Hematopoietic multipotent progenitor cell treated with erythropoietin and hydrocortisone succinate and interleukin-3 and kit ligand, for 6 days (in vitro differentiated cells): ENCODE results near the gene KCTD18.

Experiments used
- DNase-seq: peaks from one replicate; pipeline ENCODE4 v3.0.0-alpha.2; 2015

KCTD18 gene

DNA sequence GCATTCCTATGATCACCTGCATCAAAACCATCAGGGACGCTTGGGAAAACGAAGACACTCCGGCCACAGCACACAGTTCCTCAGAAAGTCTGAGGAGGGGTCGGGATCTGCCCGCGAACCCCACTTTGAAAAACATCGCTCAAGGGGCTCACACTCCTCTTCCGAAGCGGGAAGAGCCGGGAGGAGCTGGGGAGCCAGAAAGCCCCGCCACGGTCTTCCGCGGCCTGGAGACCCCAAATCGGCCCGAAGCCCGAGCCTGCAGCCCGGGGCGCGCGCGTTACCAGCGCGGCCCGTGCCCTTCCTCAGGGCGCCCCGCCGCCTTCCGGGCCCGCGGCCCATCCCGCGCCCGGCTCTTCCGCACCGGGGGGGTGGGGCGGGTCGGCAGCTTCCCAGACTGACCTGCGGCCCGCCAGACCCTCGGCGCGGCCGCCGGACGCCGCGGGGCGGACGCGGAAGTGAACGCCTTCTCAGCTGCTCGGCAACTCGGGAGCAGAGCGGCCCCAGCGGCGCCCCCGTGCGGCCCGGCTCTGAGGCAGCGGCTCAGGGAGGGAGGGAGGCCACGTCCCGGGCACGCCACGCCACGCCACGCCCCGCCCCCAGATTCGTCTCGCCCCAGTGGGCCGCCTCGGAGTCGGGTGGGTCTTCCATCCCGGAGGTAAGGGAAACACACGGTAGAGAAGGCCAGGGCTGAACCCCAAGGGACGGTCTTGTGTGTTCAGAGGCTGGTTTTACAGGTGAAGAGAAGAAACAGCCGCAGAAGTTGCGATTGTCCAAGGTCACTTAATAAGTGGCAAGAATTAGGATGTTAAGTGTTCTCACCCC, at the start of gene KCTD18:
KCTD18 (minus strand) TSS at position 457 of the 822 bp plus-strand sequence. CDS start 3,052 bp downstream, outside the sequence.
- peak; percentile 92 for DNase-seq

DNA sequence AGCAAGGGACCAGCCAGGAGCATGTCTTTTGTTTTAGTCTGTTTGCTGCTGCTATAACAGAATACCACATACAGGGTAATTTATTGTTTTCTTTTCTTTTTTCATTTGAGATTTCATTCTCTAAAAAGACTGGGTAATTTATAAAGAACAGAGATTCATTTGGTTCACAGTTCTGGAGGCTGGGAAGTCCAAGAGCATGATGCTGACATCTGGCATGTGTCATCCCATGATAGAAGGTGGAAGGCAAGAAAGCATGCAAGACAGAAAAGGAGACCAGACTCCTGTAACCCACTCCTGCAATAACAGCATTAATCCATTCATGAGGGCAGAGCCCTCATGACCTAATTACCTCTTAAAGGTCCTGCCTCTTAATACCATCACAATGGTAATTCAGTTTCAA, 30.9 kb upstream of the KCTD18 start:
- no peak for DNase-seq

DNA sequence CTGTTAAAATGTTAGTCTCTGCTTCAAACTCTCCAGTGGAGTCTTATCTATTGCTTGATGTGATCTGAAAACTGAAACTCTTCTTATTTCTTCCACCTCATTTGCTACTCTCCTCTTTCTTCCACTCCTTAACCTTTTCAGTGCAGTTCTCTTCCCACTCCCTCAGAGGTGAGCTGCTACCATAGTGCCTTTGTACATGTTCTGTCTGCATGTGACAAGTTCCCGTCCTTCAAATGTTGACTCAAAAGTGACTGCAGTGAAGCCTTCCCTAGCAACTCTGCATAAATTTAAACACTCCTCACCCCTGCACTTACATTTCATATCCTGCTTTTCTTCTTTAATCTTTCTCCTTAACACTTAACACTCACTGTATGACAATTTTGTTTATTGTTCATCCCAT, 28.3 kb upstream of the KCTD18 start:
- no peak for DNase-seq

DNA sequence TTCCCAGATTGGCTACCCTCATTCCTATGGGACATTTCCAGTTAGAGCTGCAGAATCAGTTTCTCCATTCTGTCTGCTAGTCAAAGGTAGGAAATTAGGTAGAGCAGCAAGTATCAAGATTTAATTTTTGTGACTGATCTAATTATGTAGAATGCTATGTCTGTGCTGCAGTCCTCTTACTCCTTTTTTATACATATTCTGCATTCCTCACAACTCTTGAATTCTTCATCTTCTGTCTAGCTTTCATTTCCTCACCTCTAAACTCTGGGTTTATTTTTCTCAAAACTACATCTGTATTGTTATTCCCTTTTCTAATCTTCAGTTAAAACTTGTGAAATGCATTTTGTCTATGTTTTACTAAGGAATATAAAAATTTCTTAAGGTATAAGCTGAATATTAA, 24.7 kb upstream of the KCTD18 start:
- no peak for DNase-seq

DNA sequence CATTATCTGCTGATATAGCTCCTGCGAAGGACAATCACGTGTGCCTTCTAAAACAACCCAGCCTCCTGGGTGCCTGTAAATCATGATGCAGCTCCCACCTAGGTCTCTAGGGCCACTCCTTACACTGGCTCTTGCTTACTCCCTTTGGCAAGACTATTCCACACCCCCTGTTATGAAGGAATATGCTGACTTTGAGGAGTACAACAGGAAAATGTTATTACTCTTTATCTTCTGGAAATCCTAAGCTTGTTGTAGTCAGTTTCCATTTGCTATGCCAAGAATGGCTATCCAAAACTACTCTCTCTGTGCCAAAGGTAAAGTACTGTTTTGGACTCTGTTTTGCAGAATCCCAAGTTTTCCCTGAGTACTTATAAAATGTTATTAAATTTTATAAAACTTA, 23.9 kb upstream of the KCTD18 start:
- DNase-seq, result no peak

DNA sequence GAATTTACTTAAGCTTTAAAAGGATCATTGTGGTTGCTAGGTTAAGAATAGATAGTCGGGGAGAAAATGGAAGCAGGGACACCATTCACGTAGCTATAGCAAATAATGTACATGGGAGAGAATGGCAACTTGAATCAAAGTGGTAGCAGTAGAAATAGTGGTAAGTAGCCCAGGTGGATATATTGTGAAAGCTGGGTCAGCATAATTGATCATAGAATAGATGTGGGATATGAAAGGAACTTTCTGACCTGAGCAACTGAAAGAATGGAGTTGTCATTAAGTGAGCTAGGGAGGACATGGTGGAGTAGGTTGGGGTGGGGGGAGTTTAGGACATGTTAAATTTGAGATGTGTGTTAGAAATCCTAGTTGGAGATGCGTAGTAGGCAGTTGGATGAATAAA, 18.4 kb upstream of the KCTD18 start:
- DNase-seq, result no peak

DNA sequence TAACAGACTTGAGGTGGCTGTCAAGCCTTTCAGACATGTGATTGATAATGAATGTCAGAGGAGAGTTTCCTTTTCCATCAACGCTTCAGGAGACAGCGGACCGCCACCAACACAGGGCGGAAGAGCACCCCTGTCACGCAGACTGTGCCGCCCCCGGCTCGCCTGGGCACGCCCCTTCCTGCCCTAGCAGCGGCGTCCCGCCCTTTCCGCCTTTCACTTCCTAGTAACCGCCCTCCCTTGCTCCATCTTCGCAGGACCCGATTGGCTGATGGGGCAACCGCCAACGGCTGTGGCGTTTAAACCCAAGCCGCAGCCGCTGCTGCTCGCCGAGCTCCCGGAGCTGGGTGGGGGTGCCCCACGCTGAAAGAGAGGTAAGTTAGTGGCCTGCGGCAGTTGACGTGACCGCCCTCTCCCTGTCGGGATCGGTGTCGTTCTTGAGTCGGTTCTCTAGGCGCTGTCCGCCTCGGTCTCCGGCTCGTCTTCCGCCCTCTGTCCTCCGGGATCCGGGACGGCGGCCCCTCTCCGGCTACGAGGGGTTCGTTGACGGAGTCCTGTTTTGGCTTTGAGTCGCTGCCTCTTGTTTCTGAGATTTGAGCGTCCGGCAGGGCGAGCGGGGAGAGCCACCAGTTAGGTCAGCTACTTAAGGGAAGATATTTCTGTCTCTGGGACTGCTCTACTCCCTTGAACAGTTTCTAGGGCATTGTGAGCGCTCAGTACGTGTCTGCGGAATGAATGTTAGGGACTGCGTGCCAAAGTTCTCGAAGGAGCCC, 16.2 kb upstream of the KCTD18 start, which contains the start of gene SGO2:
SGO2 (plus strand) TSS at position 326 of the 770 bp plus-strand sequence. CDS start 6,769 bp downstream, outside the sequence.
- DNase-seq, result peak; percentile 99

DNA sequence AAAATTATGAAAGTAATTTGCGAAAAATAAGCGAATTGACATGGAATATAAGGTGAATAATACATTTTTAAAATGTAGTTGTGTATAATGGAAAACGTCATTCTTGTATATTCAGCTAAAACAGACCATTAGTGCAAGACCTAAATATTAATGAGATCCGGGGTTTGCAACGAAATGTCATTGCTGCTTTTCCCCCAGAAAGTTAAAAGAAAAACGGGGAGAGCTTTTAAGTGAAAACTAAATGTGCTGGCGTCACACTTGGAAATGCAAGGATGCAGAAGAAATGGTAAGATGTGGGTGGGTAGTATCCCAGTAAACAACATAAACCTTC, 15.6 kb upstream of the KCTD18 start:
- no peak for DNase-seq

DNA sequence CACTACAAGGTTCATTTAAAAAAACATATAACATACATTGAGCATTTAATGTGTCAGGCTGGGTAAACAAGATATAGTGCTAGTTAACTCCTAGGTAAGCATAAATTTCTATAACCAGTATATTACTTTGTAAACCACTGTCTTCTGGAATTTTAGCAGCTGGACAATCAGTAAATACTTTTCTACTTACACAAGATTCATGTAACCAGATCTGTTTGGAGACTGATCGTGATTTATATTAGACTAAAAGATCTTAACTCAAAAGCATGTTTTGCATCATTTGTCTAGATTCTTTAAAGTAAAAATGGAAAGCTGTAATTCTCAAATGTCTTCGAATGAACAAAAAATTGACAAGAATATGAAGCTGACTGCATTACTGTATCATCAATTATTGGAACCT, 15.2 kb upstream of the KCTD18 start:
- DNase-seq, result no peak

DNA sequence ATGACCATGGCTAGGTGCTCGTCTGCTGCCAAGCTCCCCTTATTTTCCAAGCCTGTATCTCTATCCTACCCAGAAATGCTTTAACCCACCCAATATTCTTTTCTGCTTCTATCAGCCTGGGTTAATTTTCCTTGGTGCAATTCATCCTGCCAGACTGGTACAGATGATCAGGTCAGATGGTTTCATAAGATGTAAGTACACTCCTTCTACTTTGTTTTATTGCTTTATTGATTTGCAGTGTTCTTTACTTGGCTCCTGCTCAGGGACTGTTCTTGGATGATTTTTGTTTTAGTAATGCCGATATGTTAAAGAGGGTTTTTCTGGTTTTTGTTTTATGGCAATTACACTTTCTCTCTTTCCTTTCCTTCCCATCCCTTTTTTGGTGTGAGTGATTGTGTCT, 13.7 kb upstream of the KCTD18 start:
- no peak for DNase-seq

DNA sequence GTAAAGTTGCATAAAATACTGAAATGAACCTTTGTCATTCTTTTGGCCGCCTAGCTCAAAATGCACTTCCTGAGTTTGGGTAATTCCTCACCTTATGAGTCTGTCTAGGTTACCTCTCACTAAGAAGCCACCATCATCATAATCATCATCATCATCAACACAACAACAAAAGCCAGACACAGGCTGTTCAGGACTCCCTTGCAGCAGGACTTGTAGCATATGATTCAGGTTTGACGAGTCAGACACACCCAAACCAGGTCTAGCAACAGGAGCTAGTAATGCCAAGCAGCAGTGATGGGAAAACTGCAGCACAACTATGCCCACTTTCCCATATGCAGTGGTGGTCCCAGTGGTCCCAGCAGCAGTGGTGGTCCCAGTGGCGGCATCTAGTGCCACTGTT, 13.3 kb upstream of the KCTD18 start:
- DNase-seq, result no peak

DNA sequence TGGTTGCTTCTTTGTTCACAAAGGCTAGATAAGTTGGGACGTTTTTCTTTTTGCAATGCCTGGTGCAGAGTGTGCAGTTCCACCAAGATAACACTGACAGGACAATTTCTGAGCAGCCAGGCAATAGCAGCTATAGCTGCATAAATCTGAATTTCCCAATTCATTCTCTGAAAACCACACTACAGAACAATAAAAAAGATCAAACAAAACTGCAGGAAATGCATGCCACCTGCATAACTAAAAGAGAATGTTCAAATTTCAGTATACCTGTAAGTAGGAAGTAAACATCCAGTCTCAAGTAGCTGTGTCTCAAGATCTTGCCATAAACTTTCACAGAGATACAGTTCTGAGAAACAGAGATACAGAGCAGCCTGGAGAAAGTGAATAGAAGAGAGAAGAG, 5.3 kb upstream of the KCTD18 start:
- no peak for DNase-seq

DNA sequence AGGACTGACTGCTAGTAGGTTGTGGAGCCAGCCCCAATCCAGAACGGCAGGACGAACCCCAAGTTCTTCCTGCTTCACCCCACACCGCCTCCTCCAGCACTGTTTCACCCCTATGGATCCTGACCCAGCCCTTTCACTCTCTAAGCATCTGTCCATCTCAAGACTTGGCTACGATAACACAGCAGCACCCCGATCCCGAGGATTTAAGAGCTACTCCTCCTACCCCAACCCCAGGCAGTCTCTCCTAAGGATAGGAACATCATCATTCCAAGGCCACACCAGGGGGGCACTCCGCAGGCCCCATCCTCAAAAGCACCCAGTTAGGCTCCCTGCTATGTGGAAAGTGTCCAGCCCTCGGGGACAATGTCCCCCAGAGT, 645 bp downstream of the KCTD18 start:
- DNase-seq, result peak; percentile 48

DNA sequence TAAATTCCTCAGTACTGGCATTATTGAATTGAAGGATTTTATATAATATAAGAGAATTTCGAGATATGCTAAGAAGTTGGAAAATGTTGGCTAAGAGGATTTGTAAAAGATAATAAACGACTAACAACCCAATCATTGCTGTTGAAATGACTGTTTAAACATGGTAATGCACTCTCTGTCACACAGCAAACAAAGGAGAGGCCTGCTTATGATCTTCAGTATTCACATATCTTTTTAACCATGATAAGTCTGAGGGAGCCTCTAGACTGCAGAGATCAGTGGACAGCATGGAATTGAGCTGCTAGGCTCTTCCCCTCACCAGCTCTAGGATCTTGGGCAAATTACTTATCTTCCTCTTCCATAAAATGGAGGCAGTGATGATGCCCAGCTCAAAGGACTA, 2.7 kb downstream of the KCTD18 start:
- DNase-seq, result no peak

DNA sequence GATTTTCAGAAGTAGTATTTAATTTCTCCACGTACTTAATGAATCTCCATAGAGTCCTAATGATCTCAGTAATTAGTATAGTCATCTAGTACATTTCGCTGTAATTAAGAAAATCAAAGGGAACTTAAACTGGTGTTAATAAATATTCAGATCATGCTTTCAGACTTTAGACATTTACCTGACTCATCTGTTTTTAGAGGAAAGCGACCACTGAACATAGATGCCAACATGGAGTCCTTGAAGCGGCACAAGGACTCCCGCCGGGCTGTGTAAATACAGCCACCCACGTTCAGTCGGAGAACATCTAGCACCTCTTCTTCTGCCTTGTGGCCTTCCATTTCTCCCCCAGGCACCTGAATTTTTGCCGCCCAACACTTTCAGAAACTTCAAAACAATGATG, 3.2 kb downstream of the KCTD18 start:
- DNase-seq, result no peak

DNA sequence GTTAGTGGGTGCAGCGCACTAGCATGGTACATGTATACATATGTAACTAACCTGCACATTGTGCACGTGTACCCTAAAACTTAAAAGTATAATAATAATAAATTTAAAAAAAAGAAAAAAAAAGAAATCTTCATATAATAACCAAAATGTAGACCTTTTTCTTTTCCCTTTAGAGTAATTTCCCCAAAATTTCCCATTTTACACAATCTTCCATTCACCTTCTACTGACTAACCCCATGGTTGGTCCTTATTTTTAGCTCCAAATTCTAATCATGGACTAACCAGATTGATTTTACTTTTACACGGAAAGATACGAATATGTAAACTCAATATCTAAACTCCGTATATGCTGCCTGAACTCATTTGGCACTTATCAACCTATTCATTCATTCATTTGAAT, 7.7 kb downstream of the KCTD18 start:
- no peak for DNase-seq

DNA sequence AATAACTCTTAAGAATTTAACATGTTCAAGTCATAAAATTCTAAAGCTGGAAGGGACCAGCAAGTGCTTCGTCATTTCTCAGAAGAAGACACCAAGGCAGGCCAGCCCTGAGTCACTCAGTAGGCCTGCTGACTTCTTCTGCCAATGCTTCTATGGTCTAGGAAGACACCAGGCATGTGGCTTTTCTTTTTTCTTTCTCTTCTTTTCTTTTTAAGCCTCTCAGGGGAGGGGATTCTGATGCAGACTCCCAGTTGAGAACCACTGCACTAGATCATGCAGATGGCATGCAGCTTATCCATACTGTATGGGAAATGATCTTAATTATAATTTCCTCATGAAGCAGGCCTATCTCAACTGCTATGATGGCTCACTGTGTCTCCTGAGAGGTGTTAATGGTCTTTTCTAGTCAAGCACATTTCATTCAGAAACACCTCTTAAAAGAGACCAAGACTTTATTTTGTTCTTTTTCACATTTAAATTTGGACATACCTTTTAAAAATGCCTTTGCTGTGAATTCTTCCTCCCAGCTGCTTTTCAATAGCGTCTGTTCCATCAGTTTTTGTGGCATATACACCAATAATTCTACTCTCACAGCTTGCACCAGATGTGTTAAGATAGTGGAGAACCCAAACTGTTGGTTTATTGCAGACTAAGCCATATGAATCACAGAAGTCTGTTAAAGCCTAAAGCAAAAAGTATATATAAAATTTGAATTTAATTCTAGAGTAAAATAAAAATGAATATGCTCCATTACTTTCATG, 11.3 kb downstream of the KCTD18 start:
- no peak for DNase-seq

DNA sequence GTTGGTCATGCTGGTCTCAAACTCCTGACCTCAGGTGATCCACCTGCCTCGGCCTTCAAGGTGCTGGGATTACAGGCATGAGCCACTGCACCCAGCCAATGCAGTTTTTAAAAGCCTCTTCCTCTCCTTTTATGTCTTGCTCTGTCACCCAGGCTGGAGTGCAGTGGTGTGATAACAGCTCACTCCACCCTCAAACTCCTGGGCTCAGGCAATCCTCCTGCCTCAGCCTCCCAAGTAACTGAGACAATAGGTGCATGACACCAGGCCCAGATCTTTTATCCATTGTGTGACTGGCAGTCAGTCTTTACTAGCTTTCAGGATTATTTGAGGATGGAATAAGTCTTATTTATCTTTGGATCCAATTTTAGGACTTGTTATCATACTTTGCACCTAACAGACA, 13.2 kb downstream of the KCTD18 start:
- peak; percentile 47 for DNase-seq

DNA sequence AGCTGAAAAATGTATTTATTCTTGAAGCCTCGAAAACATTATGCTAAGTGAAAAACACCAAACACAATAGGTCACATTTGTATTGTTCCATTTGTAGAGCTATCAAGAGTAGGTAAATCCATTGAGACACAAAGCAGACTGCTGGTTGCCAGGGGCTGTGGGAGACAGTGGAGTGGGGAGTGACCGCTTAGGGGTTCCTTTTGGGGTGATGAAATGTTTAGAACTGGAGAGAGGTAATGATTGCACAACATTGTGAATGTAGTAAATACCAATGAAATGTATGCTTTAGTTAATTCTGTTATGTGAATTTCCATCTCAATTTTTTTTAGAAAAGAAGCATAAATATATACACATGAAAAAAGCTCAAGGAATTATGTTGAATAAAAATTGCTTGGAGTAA, 15.8 kb downstream of the KCTD18 start:
- no peak for DNase-seq

DNA sequence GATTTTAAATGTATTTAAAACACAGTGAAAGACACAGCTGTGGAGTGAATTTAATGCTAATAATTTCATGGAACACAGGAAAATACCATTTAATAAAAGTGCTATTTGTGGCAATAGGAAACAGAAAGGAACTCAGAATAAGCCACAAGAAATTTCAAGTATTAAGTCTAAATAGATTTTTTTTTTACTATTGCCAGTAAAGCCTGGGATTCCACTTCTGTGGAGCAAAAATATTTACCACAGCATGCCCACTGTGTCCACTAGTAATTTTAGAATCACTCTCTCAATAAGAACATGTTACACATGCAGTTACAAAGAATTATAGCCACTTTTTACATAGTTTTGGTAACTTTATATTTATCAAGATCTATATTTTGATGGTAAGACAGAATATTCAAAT, 17.2 kb downstream of the KCTD18 start:
- DNase-seq, result no peak

DNA sequence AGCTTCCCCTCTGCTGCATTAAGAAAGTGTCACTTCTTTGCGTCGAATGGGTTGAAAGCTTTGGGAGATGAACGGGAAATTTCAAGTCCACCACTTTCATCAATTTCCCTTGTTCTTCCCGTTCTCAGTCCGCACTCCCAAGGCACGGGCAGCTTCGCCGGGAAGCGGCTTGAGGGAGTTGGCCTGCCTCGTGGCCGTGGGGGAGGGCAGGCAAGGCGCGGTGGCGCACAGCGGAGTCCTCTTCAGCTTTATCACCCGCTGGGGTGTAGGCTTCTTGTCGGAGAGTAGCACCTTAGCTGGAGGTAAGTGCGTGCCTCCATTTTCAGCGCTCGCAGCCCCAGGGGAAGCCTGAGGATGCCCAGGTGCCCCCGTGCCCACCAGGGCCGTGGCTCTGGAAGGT, 19.9 kb downstream of the KCTD18 start:
- DNase-seq, result no peak

DNA sequence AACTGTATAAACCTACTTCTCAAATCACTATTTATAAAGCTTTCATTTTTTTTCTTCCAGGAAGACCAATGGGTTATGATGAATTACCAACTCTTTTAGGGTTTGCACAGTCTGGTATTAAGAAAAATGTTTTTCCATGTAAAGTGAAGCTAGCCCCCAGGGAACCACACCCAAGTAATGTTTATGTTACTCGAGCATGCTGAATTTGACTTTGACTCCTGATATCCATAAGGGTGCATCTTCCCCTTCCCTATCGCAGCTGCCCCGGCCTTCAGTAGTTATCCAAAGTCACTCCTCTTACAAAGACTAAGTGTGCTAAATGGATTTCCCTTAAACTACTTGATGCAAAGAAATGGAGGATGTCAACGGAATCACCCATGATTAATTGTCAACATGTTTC, 21.7 kb downstream of the KCTD18 start:
- DNase-seq, result no peak

DNA sequence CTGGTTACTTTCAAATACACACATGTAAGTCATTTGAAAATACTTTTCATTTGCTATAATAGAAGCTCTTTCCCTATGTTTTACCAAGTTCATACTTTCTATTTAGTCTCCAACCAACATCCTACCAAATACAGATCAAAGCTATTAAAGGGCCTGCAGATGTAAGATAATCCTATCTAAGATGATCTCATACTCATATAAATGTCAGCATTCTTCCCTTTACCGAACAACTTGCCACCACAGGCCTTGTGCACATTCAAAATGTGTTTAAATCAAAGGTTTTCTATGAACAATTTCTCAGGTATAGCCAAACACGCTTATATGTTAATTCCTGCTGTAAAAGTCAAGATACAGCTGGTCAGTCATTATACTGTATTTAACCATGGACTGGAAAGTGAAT, 23.3 kb downstream of the KCTD18 start:
- peak; percentile 13 for DNase-seq

DNA sequence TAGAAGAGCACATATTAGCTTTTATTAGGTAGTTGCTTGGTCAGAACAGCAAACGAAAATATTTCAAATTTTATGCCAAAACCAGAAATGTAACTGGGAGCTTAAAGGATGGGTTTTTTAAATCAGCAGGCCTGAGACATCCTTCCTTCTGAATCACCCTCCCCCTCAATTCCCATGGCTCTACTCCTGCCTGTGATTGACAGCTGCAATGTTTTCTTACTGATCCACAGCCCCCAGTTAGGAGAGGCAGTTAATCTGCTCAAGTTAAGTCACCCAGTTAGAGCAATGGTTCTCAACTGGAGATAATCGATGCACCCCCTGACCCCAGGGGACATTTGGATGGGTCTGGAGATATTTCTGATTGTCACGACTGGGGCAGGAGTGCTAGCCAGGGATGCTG, 24.9 kb downstream of the KCTD18 start:
- no peak for DNase-seq
